ENCODE results near the gene PLEKHA5. TPM values are rescaled to one million over a fixed set of nuclear protein-coding genes. Genes with fewer than 3 reads are reported as not detected.

PLEKHA5 gene
- total RNA-seq, 2 experiments from 2014 or later, result 2.1 to 3.2 TPM

DNA sequence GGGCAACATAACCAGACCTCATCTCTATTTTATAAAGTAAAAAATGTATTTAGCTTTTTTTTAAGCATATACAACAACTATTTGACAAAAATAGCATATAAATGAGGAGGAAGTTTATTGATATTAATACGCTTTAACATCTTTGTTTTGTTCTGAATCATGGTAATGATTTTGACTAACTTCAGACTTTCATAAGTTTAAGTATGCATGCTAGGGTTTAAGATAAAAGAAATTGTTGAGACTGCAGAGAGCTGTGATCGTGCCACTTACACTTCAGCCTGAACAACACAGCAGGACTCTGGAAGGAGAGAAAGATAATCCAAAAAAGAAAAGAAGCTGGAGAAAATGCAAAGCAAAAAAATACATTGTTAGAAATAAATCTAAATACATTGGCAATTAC, 221.8 kb downstream of the PLEKHA5 start:
- no peak overlapping the region for H3K4me3 Mint-ChIP-seq
- DNase-seq, result no peak
- ATAC-seq, result no peak
- intact Hi-C loops (cut with micrococcal nuclease), result no loop called here
- peaks cover 2% of the 10 kb centered on the region for H3K4me1 Mint-ChIP-seq (ENCODE audit: low read depth)
- H3K27ac Mint-ChIP-seq, result no peak overlapping the region
- H3K9me3 Mint-ChIP-seq, result peaks cover 7% of the 10 kb centered on the region
- CTCF ChIA-PET, result no interaction called here
- POLR2A ChIA-PET, result no interaction called here
- TF ChIP-seq, protein P1, sequence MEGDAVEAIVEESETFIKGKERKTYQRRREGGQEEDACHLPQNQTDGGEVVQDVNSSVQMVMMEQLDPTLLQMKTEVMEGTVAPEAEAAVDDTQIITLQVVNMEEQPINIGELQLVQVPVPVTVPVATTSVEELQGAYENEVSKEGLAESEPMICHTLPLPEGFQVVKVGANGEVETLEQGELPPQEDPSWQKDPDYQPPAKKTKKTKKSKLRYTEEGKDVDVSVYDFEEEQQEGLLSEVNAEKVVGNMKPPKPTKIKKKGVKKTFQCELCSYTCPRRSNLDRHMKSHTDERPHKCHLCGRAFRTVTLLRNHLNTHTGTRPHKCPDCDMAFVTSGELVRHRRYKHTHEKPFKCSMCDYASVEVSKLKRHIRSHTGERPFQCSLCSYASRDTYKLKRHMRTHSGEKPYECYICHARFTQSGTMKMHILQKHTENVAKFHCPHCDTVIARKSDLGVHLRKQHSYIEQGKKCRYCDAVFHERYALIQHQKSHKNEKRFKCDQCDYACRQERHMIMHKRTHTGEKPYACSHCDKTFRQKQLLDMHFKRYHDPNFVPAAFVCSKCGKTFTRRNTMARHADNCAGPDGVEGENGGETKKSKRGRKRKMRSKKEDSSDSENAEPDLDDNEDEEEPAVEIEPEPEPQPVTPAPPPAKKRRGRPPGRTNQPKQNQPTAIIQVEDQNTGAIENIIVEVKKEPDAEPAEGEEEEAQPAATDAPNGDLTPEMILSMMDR (IDR thresholded peaks at IDR 0.05), result no peak
- no peaks in the 10 kb centered on the region for H3K27me3 Mint-ChIP-seq
- H3K36me3 Mint-ChIP-seq (ENCODE audit: low read depth), result peaks cover 8% of the 10 kb centered on the region

DNA sequence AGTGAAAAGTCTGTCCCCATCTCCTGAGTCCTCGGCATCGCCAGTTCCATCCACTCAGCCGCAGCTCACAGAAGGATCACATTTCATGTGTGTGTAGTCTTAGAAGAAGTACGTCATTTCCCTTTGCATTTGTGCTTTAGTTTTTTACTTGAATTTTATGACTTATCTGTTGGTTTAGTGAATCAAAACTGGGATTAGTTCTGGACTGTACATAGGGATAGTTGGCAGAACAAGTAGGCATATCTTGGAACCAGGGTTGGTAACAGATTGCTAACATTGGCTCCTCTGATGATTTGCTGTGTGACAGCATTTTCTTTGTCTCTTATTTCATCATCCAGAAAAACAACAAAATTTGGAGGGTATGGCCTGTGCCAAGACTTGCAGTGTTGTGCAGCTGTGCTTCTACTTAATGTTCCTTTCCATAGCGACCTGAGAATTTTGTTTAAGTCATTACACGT, 240.2 kb downstream of the PLEKHA5 start:
- DNase-seq (no peak), ATAC-seq (no peak)
- CTCF ChIA-PET, result no interaction called here
- POLR2A ChIA-PET, result no interaction called here
- TF ChIP-seq, protein P1 (IDR thresholded peaks at IDR 0.05), result no peak
- Mint-ChIP-seq H3K9me3 (no peaks in the 10 kb centered on the region), H3K4me3 (no peak overlapping the region), H3K4me1 (ENCODE audit: low read depth) (peaks cover 7% of the 10 kb centered on the region), H3K27ac (no peak overlapping the region), H3K27me3 (no peaks in the 10 kb centered on the region), H3K36me3 (ENCODE audit: low read depth) (peaks cover 2% of the 10 kb centered on the region)
- intact Hi-C loops (cut with micrococcal nuclease), result no loop called here

DNA sequence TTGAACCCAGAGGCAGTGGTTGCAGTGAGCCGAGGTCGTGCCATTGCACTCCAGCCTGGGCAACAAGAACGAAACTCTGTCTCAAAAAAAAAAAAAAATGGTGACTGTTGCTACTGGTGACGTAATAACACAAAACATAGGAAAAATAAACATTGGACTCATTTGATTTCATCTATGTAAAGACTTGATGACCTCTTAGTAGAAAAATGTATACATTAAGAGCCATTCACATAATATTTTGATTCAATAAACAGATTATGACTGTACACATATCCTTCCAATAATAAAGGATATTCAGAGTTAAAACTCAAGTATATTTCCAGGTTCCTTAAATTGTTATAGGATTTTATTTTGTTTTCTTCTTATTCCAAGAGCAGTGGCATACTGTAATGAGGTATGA, 244.1 kb downstream of the PLEKHA5 start:
- no peaks in the 10 kb centered on the region for H3K36me3 Mint-ChIP-seq (ENCODE audit: low read depth)
- no peak for ATAC-seq
- H3K9me3 Mint-ChIP-seq, result no peaks in the 10 kb centered on the region
- POLR2A ChIA-PET, result no interaction called here
- TF ChIP-seq, protein P1 (IDR thresholded peaks at IDR 0.05), result no peak
- no peak overlapping the region for H3K4me3 Mint-ChIP-seq
- H3K4me1 Mint-ChIP-seq (ENCODE audit: low read depth), result no peaks in the 10 kb centered on the region
- H3K27ac Mint-ChIP-seq, result no peak overlapping the region
- H3K27me3 Mint-ChIP-seq, result no peaks in the 10 kb centered on the region
- CTCF ChIA-PET, result no interaction called here
- intact Hi-C loops (cut with micrococcal nuclease), result no loop called here
- DNase-seq, result no peak

DNA sequence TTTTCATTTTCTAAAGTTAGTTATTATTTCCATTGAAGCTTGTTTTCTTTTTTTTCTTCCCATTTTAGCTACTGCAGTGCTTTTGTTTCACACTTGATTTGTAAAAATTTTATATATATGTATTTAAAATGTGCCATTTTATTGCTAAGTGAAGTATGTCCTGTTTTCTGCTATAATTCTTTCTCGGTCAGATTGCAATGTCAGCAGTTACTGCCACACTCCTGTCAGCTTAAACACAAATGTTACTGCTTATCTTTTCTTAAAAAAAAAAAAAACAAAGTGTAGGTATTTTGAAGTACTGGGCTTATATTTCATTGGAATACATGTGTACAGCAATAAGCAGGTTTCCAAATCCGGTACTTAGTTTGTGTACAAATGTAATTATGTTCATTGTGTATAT, 246.4 kb downstream of the PLEKHA5 start:
- ATAC-seq (no peak), DNase-seq (no peak)
- ChIA-PET CTCF (interaction anchor here (0.8 to 1.3 kb wide), 2 partner anchors 10 to 14 kb away, joined by 3 to 4 read pairs; no protein-coding TSS in a partner anchor), POLR2A (no interaction called here)
- Mint-ChIP-seq H3K9me3 (no peaks in the 10 kb centered on the region), H3K4me3 (no peak overlapping the region), H3K36me3 (ENCODE audit: low read depth) (no peaks in the 10 kb centered on the region), H3K27ac (no peak overlapping the region), H3K27me3 (no peaks in the 10 kb centered on the region), H3K4me1 (ENCODE audit: low read depth) (no peaks in the 10 kb centered on the region)
- TF ChIP-seq, protein P1 (IDR thresholded peaks at IDR 0.05), result no peak
- intact Hi-C loops (cut with micrococcal nuclease), result no loop called here

DNA sequence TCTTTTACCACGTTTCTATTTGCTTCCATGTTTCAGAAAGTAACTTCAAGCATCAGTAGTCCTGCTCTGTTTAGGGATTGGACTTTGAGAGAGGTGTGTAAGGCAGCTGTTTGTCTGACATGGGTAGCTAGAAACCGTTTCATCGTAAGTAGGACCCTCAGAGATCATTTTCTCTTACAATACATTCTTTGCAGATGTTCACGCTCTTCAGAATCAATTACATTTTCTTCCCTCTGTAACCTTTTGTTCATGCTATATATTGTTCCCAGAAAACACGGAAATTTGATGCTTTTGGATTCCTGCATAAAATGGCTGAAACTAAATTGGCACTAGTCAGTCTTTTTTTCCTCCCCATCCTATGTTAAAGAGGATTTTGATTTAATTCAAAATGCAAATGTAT, 247.2 kb downstream of the PLEKHA5 start:
- no peaks in the 10 kb centered on the region for H3K36me3 Mint-ChIP-seq (ENCODE audit: low read depth)
- no peaks in the 10 kb centered on the region for H3K9me3 Mint-ChIP-seq
- H3K4me3 Mint-ChIP-seq, result no peak overlapping the region
- ATAC-seq, result no peak
- CTCF ChIA-PET, result interaction anchor here (0.8 to 1.3 kb wide), 2 partner anchors 9 to 13 kb away, joined by 3 to 4 read pairs; no protein-coding TSS in a partner anchor
- no peaks in the 10 kb centered on the region for H3K27me3 Mint-ChIP-seq
- no peak overlapping the region for H3K27ac Mint-ChIP-seq
- intact Hi-C loops (cut with micrococcal nuclease), result no loop called here
- TF ChIP-seq, protein P1 (IDR thresholded peaks at IDR 0.05), result no peak
- POLR2A ChIA-PET, result no interaction called here
- DNase-seq, result no peak
- no peaks in the 10 kb centered on the region for H3K4me1 Mint-ChIP-seq (ENCODE audit: low read depth)

Data from activated CD8-positive, alpha-beta T cell treated with anti-CD3 and anti-CD28 coated beads for 36 hours (primary cell).